Gastroesophageal sphincter (tissue), 3 donors: ENCODE results near the gene LRRC75A.

Experiments used
- EP300 ChIP-seq: sonication (generic); formaldehyde crosslinking; IDR thresholded peaks from one replicate; pipeline ENCODE4 v1.6.1; 2017; ENCODE audit warnings: antibody characterized with exemption, mild to moderate bottlenecking
- POLR2A ChIP-seq, 2 donors: fragments of 450-650 bp; IDR thresholded peaks; one replicate each; pipeline ENCODE4 v1.6.1; 2017; ENCODE audit warnings: antibody characterized with exemption in 2 of 2, mild to moderate bottlenecking in 2 of 2, moderate library complexity in 1 of 2
- POLR2AphosphoS5 ChIP-seq: sonication (generic); formaldehyde crosslinking; IDR thresholded peaks from one replicate; pipeline ENCODE4 v1.6.1; 2017; ENCODE audit warnings: antibody characterized with exemption
- TF ChIP-seq, protein P1 (sequence below), 4 experiments: fragments of 200-600 bp in 2 of 4; fragments of 450-650 bp in 2 of 4; sonication (generic) in 1 of 4; IDR thresholded peaks; one replicate each; pipeline ENCODE4 v1.5.1; 2017 to 2019; ENCODE audit warnings: antibody characterized with exemption in 4 of 4, mild to moderate bottlenecking in 2 of 4, moderate library complexity in 2 of 4

DNA sequence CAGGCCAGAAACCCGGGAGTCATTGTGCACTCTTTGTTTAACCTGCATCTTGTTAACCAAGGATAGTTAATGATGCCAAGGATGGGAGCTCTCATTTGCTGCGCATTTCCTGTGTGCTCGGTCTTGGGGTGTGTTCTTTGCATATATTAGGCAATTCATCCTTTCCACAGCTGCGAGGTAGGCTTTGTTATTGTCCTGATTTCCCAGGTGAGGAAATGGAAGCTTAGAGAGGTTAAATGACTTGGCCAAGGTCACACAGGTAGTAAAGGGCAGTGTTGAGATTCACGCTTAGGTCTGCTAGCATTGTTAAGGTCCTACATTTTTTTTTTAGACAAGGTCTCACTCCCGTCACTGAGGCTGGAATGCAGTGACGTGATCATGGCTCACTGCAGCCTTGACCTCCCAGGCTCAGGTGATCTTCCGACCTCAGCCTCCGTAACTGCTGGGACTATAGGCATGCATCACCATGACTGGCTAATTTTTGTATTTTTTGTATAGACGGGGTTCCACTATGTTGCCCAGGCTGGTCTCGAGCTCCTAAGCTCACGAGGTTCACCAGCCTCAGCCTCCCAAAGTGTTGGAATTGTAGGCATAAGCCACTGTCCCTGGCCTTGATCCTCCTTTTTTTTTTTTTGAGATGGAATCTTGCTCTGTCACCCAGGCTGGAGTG lies 5.0 kb upstream of the LRRC75A start:
- TF ChIP-seq, protein P1, sequence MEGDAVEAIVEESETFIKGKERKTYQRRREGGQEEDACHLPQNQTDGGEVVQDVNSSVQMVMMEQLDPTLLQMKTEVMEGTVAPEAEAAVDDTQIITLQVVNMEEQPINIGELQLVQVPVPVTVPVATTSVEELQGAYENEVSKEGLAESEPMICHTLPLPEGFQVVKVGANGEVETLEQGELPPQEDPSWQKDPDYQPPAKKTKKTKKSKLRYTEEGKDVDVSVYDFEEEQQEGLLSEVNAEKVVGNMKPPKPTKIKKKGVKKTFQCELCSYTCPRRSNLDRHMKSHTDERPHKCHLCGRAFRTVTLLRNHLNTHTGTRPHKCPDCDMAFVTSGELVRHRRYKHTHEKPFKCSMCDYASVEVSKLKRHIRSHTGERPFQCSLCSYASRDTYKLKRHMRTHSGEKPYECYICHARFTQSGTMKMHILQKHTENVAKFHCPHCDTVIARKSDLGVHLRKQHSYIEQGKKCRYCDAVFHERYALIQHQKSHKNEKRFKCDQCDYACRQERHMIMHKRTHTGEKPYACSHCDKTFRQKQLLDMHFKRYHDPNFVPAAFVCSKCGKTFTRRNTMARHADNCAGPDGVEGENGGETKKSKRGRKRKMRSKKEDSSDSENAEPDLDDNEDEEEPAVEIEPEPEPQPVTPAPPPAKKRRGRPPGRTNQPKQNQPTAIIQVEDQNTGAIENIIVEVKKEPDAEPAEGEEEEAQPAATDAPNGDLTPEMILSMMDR (IDR thresholded peaks at IDR 0.05), result no peak
- TF ChIP-seq POLR2AphosphoS5 (no peak), POLR2A (IDR thresholded peaks at IDR 0.05) (no peak), EP300 (no peak)
